GM20000 (cell line): Measurements from ENCODE around the gene ADGRL1.

Source experiments
- DNase-seq: peaks from one replicate; pipeline ENCODE4 v3.0.0; 2012; ENCODE audit warnings: low spot score
- CTCF ChIP-seq: IDR thresholded peaks from 2 replicates; pipeline ENCODE4 v1.5.1; 2012; ENCODE audit warnings: mild to moderate bottlenecking, control low read depth; ENCODE audit errors: extremely low read depth, missing control alignments

The ADGRL1 gene

DNA sequence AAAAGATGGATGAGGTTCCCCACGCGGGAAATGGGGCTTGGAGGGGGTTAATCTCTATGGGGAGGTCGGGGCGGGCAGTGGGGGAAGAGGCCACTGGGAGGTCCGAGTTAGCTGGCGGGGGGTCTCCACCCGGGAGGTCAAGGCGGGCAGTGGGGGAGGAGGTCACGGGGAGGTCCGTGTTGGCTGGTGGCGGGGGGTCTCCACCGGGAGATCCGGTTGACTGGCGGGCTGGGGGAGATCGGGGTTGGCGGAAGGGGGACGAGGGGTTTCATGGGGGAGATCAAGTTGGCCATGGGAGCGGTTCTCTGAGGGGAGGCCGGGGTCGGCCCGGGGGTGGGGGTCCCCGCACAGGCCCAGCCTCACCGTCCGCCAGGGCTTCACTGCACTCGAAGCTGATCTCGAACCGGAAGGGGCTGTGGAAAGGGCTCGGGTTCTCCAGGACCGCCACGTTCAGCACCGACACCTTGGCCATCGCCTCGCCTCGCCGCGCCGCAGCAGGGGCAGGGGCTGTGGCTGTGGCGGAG lies 69.9 kb downstream of the ADGRL1 start:
- DNase-seq, result peak; percentile 38
- TF ChIP-seq CTCF, result no peak

- DNase-seq, result no peak
- no peak for TF ChIP-seq CTCF
These were observed 70.6 kb downstream of the ADGRL1 start for GRCh38 chr19:14135355-14135754.

GRCh38 chr19:14127929-14128509 lies 78.0 kb downstream of the ADGRL1 start:
- DNase-seq, result no peak
- no peak for TF ChIP-seq CTCF

- DNase-seq, result no peak
These were observed 78.8 kb downstream of the ADGRL1 start for GRCh38 chr19:14127176-14127575.

GRCh38 chr19:14122924-14123323 lies 83.0 kb downstream of the ADGRL1 start:
- no peak for DNase-seq
- no peak for TF ChIP-seq CTCF

More at GRCh38 chr19:14127176-14127575, 78.8 kb downstream of the ADGRL1 start:
- TF ChIP-seq CTCF, result no peak

- no peak for TF ChIP-seq CTCF
- no peak for DNase-seq
These were observed 85.5 kb downstream of the ADGRL1 start for GRCh38 chr19:14120497-14120780.

- TF ChIP-seq CTCF, result no peak
- no peak for DNase-seq
These were observed 86.1 kb downstream of the ADGRL1 start for GRCh38 chr19:14119644-14120496.
